HepG2 (cell line): Measurements from ENCODE around the gene FBLIM1. TPM values are rescaled to one million over a fixed set of nuclear protein-coding genes. Genes with fewer than 3 reads are reported as not detected.
A peak's percentile ranks its signal among the peaks of the same experiment; 100 is the strongest.

Experiments
- CSRNP2 ChIP-seq: sonication (generic); formaldehyde crosslinking; conservative IDR thresholded peaks from 2 replicates; pipeline ENCODE4 v1.8.0; 2022; ENCODE audit warnings: low read depth, missing genetic modification reagents
- FLYWCH1 ChIP-seq: sonication (generic); formaldehyde crosslinking; IDR thresholded peaks from 2 replicates; pipeline ENCODE4 v1.8.1; 2023; ENCODE audit warnings: mild to moderate bottlenecking, missing genetic modification reagents
- HINFP ChIP-seq: sonication (generic); formaldehyde crosslinking; IDR thresholded peaks from 2 replicates; pipeline ENCODE4 v1.4.0; 2020; ENCODE audit warnings: low read depth, mild to moderate bottlenecking, missing genetic modification reagents
- JUN ChIP-seq: sonication (generic); formaldehyde crosslinking; IDR thresholded peaks from 2 replicates; pipeline ENCODE4 v1.4.0; 2020; ENCODE audit warnings: mild to moderate bottlenecking, missing genetic modification reagents
- SALL1 ChIP-seq: sonication (generic); formaldehyde crosslinking; IDR thresholded peaks from 2 replicates; pipeline ENCODE4 v1.8.0; 2022; ENCODE audit warnings: mild to moderate bottlenecking, missing genetic modification reagents
- SKIL ChIP-seq: sonication (generic); formaldehyde crosslinking; IDR thresholded peaks from 2 replicates; pipeline ENCODE4 v1.8.0; 2022; ENCODE audit warnings: missing genetic modification reagents, mild to moderate bottlenecking, moderate library complexity, borderline replicate concordance
- SMARCC2 ChIP-seq: fragments of 450-650 bp; IDR thresholded peaks from 2 replicates; pipeline ENCODE4 v1.6.1; 2017; ENCODE audit warnings: antibody characterized with exemption, mild to moderate bottlenecking
- SOX5 ChIP-seq: IDR thresholded peaks from 2 replicates; pipeline ENCODE4 v1.6.1; 2016; ENCODE audit warnings: borderline replicate concordance
- TP53 ChIP-seq: sonication (generic); formaldehyde crosslinking; conservative IDR thresholded peaks from 2 replicates; pipeline ENCODE4 v1.4.0; 2020; ENCODE audit warnings: missing genetic modification reagents
- ZBTB20 ChIP-seq: sonication (generic); formaldehyde crosslinking; IDR thresholded peaks from 2 replicates; pipeline ENCODE4 v1.8.1; 2023; ENCODE audit warnings: missing genetic modification reagents, low read depth, mild to moderate bottlenecking, borderline replicate concordance
- ZFP37 ChIP-seq: sonication (generic); formaldehyde crosslinking; IDR thresholded peaks from 2 replicates; pipeline ENCODE4 v1.4.0; 2020; ENCODE audit warnings: missing genetic modification reagents, borderline replicate concordance
- ZGPAT ChIP-seq: IDR thresholded peaks from 2 replicates; pipeline ENCODE4 v1.6.1; 2016; ENCODE audit warnings: mild to moderate bottlenecking
- ZHX2 ChIP-seq, 2 experiments: sonication (generic) in 1 of 2; formaldehyde crosslinking in 1 of 2; IDR thresholded peaks; 2 replicates each; pipeline versions ENCODE4 v1.6.1 to v1.9.0; 2014 to 2022; ENCODE audit warnings: antibody characterized with exemption in 1 of 2, borderline replicate concordance in 1 of 2, inconsistent platforms in 1 of 2, low read depth in 1 of 2, missing genetic modification reagents in 1 of 2
- polyA plus RNA-seq, 8 experiments: library from polyadenylated mRNA; depleted of rRNA in 3 of 8; stranded (reverse) in 7 of 8; unstranded in 1 of 8; fragments of >200 nt; fragmentation: Illumina TruSeq in 4 of 8; extraction: Trizol in 4 of 8; gene quantifications; 2 replicates each; pipeline versions ENCODE4 v1.2.1 to v1.2.3, GENCODE V29; 2011 to 2016; ENCODE audit warnings: low read depth in 4 of 8, missing spikeins in 1 of 8, mixed read lengths in 1 of 8; ENCODE audit not compliant: insufficient read depth in 1 of 8
- total RNA-seq, 5 experiments: library from RNA; depleted of rRNA; stranded (reverse); fragments of >200 nt; fragmentation: Illumina TruSeq; extraction: Trizol; gene quantifications; 2 replicates each; pipeline ENCODE4 v1.2.3, GENCODE V29; 2016; ENCODE audit warnings: low read depth in 1 of 5

FBLIM1 gene
- total and polyA plus RNA-seq, 2 of the 13 experiments (the other 11 are each of a cell fraction or from before 2014, with no cell fraction given), result 10.6 to 23.0 TPM

GRCh38 chr1:15799928-15800835 is 41.6 kb downstream of the FBLIM1 start (continued):
- TF ChIP-seq ZHX2 (IDR thresholded peaks at IDR 0.05; ENCODE audit: low read depth) (peak; percentile 17; the same call in 1 of the 2 replicates), ZHX2 (CRISPR knock-in tag; IDR thresholded peaks at IDR 0.05; ENCODE audit: borderline replicate concordance) (no peak), ZBTB20 (no peak; the same call in 1 of the 2 replicates), ZGPAT (CRISPR knock-in tag) (peak; percentile 57), HINFP (no peak), CSRNP2 (CRISPR knock-in tag) (no peak), SMARCC2 (no peak), SALL1 (CRISPR knock-in tag) (peak; percentile 89), SOX5 (CRISPR knock-in tag) (peak; percentile 60), ZFP37 (CRISPR knock-in tag) (peak; percentile 14; the same call in 1 of the 2 replicates), SKIL (peak; percentile 87), FLYWCH1 (no peak), TP53 (CRISPR knock-in tag) (0 out of 2 replicates have a peak, but pooled peaks have one; percentile 24), JUN (CRISPR knock-in tag) (peak; percentile 95)
